ENCODE measurements around the gene ANK3.

- no peak for TF ChIP-seq CTCF (IDR thresholded peaks at IDR 0.05)
- no peak for TF ChIP-seq POLR2AphosphoS5 (IDR thresholded peaks at IDR 0.05)
- no peak for TF ChIP-seq POLR2A (IDR thresholded peaks at IDR 0.05)
These were observed 201.1 kb downstream of the ANK3 start for GRCh38 chr10:60188548-60188947.

Measured in sigmoid colon (tissue), 4 donors.